K562 (cell line): Measurements from ENCODE around the gene CCDC3. TPM values are rescaled to one million over a fixed set of nuclear protein-coding genes. Genes with fewer than 3 reads are reported as not detected.

Experiments
- ATAC-seq: fragments of 200-7000 bp; cut with Tn5 transposase; 3 replicates; pipeline ENCODE4 v1.9.1; 2020; ENCODE audit warnings: moderate library complexity
- BruUV-seq: library from RNA; stranded (reverse); fragments of 400-500 nt; replicated peaks from 2 replicates; lab custom pipeline; 2021; lab: Mats Ljungman, UMichigan
- CTCF ChIA-PET: fragments of 300-600 bp; formaldehyde crosslinking; extraction: SDS; loops from one replicate; lab custom pipeline; 2021; ENCODE audit warnings: low intra/inter-chr PET ratio; lab: Yijun Ruan, JAX
- POLR2A ChIA-PET: fragments of 300-600, 350-650 bp; sonication (Branson Sonifier 250); formaldehyde crosslinking; extraction: SDS; loops from one replicate; lab custom pipeline; 2021; ENCODE audit warnings: antibody characterized with exemption, inconsistent platforms; lab: Yijun Ruan, JAX
- DNase-seq, 4 experiments: peaks; one replicate each; pipeline versions ENCODE4 v3.0.0 to v3.0.0-alpha.2; 2011 to 2018; ENCODE audit warnings: low spot score in 3 of 4, mixed read lengths in 3 of 4; ENCODE audit errors: extremely low read depth in 1 of 4
- FAIRE-seq: peaks from 2 replicates; lab custom pipeline; 2011; peaks lifted over from hg19 to GRCh38; lab: Jason Lieb, UNC
- H2AFZ ChIP-seq: 2 replicates; pipeline ENCODE4 v1.6.0; 2011; ENCODE audit warnings: low read depth, low read length, control low read depth, inconsistent platforms
- H3K27ac ChIP-seq: fragments of 200-600 bp; 3 replicates; pipeline ENCODE4 v1.8.0; 2011; ENCODE audit warnings: low read depth, mild to moderate bottlenecking, control low read depth, inconsistent platforms, low read length, moderate library complexity, mixed read lengths; ENCODE audit errors: extremely low read depth
- H3K27me3 ChIP-seq, 2 experiments: fragments of 300-600 bp in 1 of 2; 2 replicates in 1 of 2; 3 replicates in 1 of 2; pipeline versions ENCODE4 v1.6.0 to v1.8.0; 2011; ENCODE audit warnings: inconsistent platforms in 2 of 2, low read length in 2 of 2, mild to moderate bottlenecking in 1 of 2, mixed read lengths in 1 of 2, moderate library complexity in 1 of 2; ENCODE audit not compliant: control insufficient read depth in 2 of 2, insufficient read depth in 2 of 2
- H3K36me3 ChIP-seq: fragments of 300-600 bp; 3 replicates; pipeline ENCODE4 v1.8.0; 2011; ENCODE audit warnings: mild to moderate bottlenecking, low read length, inconsistent platforms; ENCODE audit not compliant: control insufficient read depth, insufficient read depth
- H3K4me1 ChIP-seq, 2 experiments: fragments of 200-600 bp in 1 of 2; replicated peaks in 1 of 2; 2 replicates in 1 of 2; 3 replicates in 1 of 2; pipeline versions ENCODE4 v1.5.1 to v1.8.0; 2011; ENCODE audit warnings: inconsistent platforms in 2 of 2, low read length in 2 of 2, mild to moderate bottlenecking in 1 of 2, mixed read lengths in 1 of 2, moderate library complexity in 1 of 2; ENCODE audit not compliant: control insufficient read depth in 2 of 2, insufficient read depth in 2 of 2
- H3K4me2 ChIP-seq: 2 replicates; pipeline ENCODE4 v1.6.1; 2011; ENCODE audit warnings: low read length, control low read depth, inconsistent platforms, mixed read lengths; ENCODE audit not compliant: insufficient read depth
- H3K4me3 ChIP-seq: fragments of 200-600 bp; sonication (generic), shearing (Covaris generic); 2 replicates; pipeline ENCODE4 v1.5.1; 2016; ENCODE audit warnings: control low read depth, inconsistent platforms
- H3K79me2 ChIP-seq: fragments of 200-600 bp; 3 replicates; pipeline ENCODE4 v1.8.0; 2011; ENCODE audit warnings: low read length, inconsistent platforms; ENCODE audit not compliant: control insufficient read depth, insufficient read depth
- H3K9ac ChIP-seq, 2 experiments: 2 replicates each; pipeline versions ENCODE4 v1.6.0 to v1.6.1; 2011; ENCODE audit warnings: low read depth in 2 of 2, low read length in 2 of 2, control low read depth in 1 of 2, inconsistent platforms in 1 of 2, mild to moderate bottlenecking in 1 of 2, mixed read lengths in 1 of 2; ENCODE audit not compliant: insufficient read depth in 1 of 2
- H3K9me1 ChIP-seq: one replicate; pipeline ENCODE4 v1.6.0; 2011; ENCODE audit warnings: inconsistent platforms, mild to moderate bottlenecking, low read length, moderate library complexity; ENCODE audit not compliant: control insufficient read depth, insufficient read depth
- H3K9me3 ChIP-seq: replicated peaks from 2 replicates; pipeline ENCODE4 v1.5.1; 2011; ENCODE audit warnings: low read depth, low read length, inconsistent platforms; ENCODE audit not compliant: control insufficient read depth, insufficient read depth
- H4K20me1 ChIP-seq: replicated peaks from 2 replicates; pipeline ENCODE4 v1.6.1; 2011; ENCODE audit warnings: low read length, inconsistent platforms, mixed read lengths; ENCODE audit not compliant: control insufficient read depth, insufficient read depth
- AFF1 ChIP-seq, 2 experiments: fragments of 450-650 bp; IDR thresholded peaks; 2 replicates each; pipeline ENCODE4 v1.6.1; 2018; ENCODE audit warnings: mild to moderate bottlenecking in 2 of 2, low read depth in 1 of 2; ENCODE audit not compliant: partially characterized antibody in 2 of 2
- CEBPB ChIP-seq: fragments of 450-650 bp; IDR thresholded peaks from 2 replicates; pipeline ENCODE4 v1.6.1; 2016; ENCODE audit warnings: missing genetic modification characterization, missing compliant biosample characterization
- DMBX1 ChIP-seq: fragments of 250-450 bp; sonication (Bioruptor Pico); IDR thresholded peaks from 2 replicates; pipeline ENCODE4 v1.8.0; 2022; ENCODE audit warnings: inconsistent platforms, mild to moderate bottlenecking, moderate library complexity, borderline replicate concordance
- GATAD2B ChIP-seq: fragments of 450-650 bp; IDR thresholded peaks from 2 replicates; pipeline ENCODE4 v1.6.1; 2017; ENCODE audit warnings: mild to moderate bottlenecking, borderline replicate concordance
- IRF2 ChIP-seq: sonication (generic); formaldehyde crosslinking; IDR thresholded peaks from 2 replicates; pipeline ENCODE4 v1.8.1; 2022; ENCODE audit warnings: mild to moderate bottlenecking, missing genetic modification reagents
- MCM7 ChIP-seq, 2 experiments: fragments of 450-650 bp; IDR thresholded peaks; 2 replicates each; pipeline ENCODE4 v1.6.1; 2016 to 2018
- POLR3A ChIP-seq: IDR thresholded peaks from 2 replicates; pipeline ENCODE4 v1.6.1; 2011; ENCODE audit warnings: borderline replicate concordance, mild to moderate bottlenecking, moderate library complexity; ENCODE audit not compliant: insufficient read length, insufficient read depth; ENCODE audit errors: extremely low read depth
- PREB ChIP-seq: sonication (generic); formaldehyde crosslinking; IDR thresholded peaks from 2 replicates; pipeline ENCODE4 v1.8.1; 2023; ENCODE audit warnings: mild to moderate bottlenecking, missing genetic modification reagents
- RBM34 ChIP-seq: fragments of 200-400 bp; formaldehyde crosslinking; IDR thresholded peaks from 2 replicates; pipeline ENCODE4 v1.6.1; 2018; ENCODE audit warnings: low read length, borderline replicate concordance; ENCODE audit not compliant: insufficient read depth
- SMAD2 ChIP-seq: fragments of 150-350 bp; IDR thresholded peaks from 2 replicates; pipeline ENCODE4 v1.6.1; 2014; ENCODE audit warnings: low read depth, mild to moderate bottlenecking, low read length
- TFE3 ChIP-seq: fragments of 450-650 bp; formaldehyde crosslinking; IDR thresholded peaks from 2 replicates; pipeline ENCODE4 v1.4.0; 2020; ENCODE audit warnings: mild to moderate bottlenecking, mixed read lengths
- WGBS: fragments of 100-300 bp; shearing (Covaris generic); methylation state at CpG from one replicate; pipeline ENCODE4 v1.1.6; 2016; ENCODE audit warnings: low coverage, mixed read lengths; ENCODE audit not compliant: insufficient coverage; ENCODE audit errors: missing lambda C conversion rate; 5-methylcytosine and 5-hydroxymethylcytosine counted together
- in situ Hi-C: fragments of 300-500 bp; cut with MboI; formaldehyde crosslinking; loops from 4 replicates; pipeline ENCODE4 v1.15.0; 2018; ENCODE audit warnings: inconsistent platforms, mixed read lengths
- intact Hi-C: fragments of 100-400 bp; cut with micrococcal nuclease; formaldehyde crosslinking; loops from 2 replicates; pipeline ENCODE4 v1.14.2; 2022
- polyA plus RNA-seq, 8 experiments: library from polyadenylated mRNA; depleted of rRNA in 4 of 8; stranded (reverse) in 5 of 8; unstranded in 3 of 8; fragments of >200 nt; fragmentation: Nextera tagmentation in 2 of 8; fragmentation: Illumina TruSeq in 1 of 8; extraction: Ambion mirVana in 2 of 8; extraction: Trizol in 1 of 8; gene quantifications; 2 replicates each; pipeline versions ENCODE4 v1.2.1 to v1.2.3, GENCODE V29; 2011 to 2014; ENCODE audit warnings: inconsistent platforms in 1 of 8, missing spikeins in 1 of 8
- total RNA-seq, 7 experiments: library from RNA; depleted of rRNA in 6 of 7; stranded (reverse); fragments of >200 nt in 6 of 7; fragmentation: Illumina TruSeq in 2 of 7; extraction: Trizol in 2 of 7; gene quantifications; 2 replicates each; pipeline versions ENCODE4 v1.2.1 to v1.2.3, GENCODE V29; 2011 to 2021; ENCODE audit warnings: low replicate concordance in 1 of 7

CCDC3 gene
- total and polyA plus RNA-seq, 9 of the 15 experiments (the other 6 are each of a cell fraction or from before 2014, with no cell fraction given) = not detected

GRCh38 chr10:12947741-12948140 lies 53.8 kb downstream of the CCDC3 start:
- Histone ChIP-seq H3K9me1 (no peaks in the 10 kb centered on the region), H3K27me3 (no peaks in the 10 kb centered on the region), H2AFZ (no peak overlapping the region), H3K9ac (no peak overlapping the region), H3K4me3 (no peak overlapping the region), H4K20me1 (no peaks in the 10 kb centered on the region), H3K9me3 (no peaks in the 10 kb centered on the region), H3K4me1 (no peaks in the 10 kb centered on the region), H3K4me2 (no peak overlapping the region), H3K36me3 (no peaks in the 10 kb centered on the region), H3K27ac (no peak overlapping the region), H3K79me2 (no peaks in the 10 kb centered on the region)
- BruUV-seq = no TSS peak
- WGBS = 0% methylated on average over 3 of the region's 3 CpGs
- CTCF ChIA-PET = no interaction called here
- FAIRE-seq = no peak
- no peak for DNase-seq
- intact Hi-C loops = no loop called here
- in situ Hi-C loops = no loop called here
- POLR2A ChIA-PET = interaction anchor here (0.6 to 0.8 kb wide), 3 partner anchors 14 to 125 kb away, joined by 3 read pairs; no protein-coding TSS in a partner anchor
- no peak for ATAC-seq
- TF ChIP-seq RBM34 (no peak), MCM7 (IDR thresholded peaks at IDR 0.05) (no peak), CEBPB (tag) (no peak), DMBX1 (CRISPR knock-in tag) (no peak), PREB (CRISPR knock-in tag) (no peak), AFF1 (IDR thresholded peaks at IDR 0.05; ENCODE audit: low read depth in 1 of 2, partially characterized antibody in 2 of 2) (no peak), IRF2 (CRISPR knock-in tag) (no peak), POLR3A (no peak), SMAD2 (no peak), GATAD2B (no peak), TFE3 (CRISPR knock-in tag) (no peak)
